SJSA1 (cell line): ENCODE data around the gene SHOX. TPM values are rescaled to one million over a fixed set of nuclear protein-coding genes. Genes with fewer than 3 reads are reported as not detected.
"Not testable (repeated sequence)": the region's sequence is repeated elsewhere in the genome, so short reads cannot be mapped to it uniquely, and the experiment has no call there.

Experiments
- DNase-seq, 2 experiments: peaks; one replicate each; pipeline ENCODE4 v3.0.0-alpha.2; 2015 to 2020; ENCODE audit warnings: low spot score in 2 of 2, low read depth in 1 of 2
- H3K27ac ChIP-seq: fragments of 250-450 bp; sonication (Bioruptor Pico); 2 replicates; pipeline ENCODE4 v1.5.1; 2020; ENCODE audit warnings: mild to moderate bottlenecking, moderate library complexity
- H3K27me3 ChIP-seq: fragments of 250-450 bp; sonication (Bioruptor Pico); replicated peaks from 2 replicates; pipeline ENCODE4 v1.5.1; 2020; ENCODE audit warnings: mild to moderate bottlenecking, moderate library complexity
- H3K36me3 ChIP-seq: fragments of 250-450 bp; sonication (Bioruptor Pico); 2 replicates; pipeline ENCODE4 v1.5.1; 2020; ENCODE audit warnings: mild to moderate bottlenecking
- H3K4me1 ChIP-seq: fragments of 250-450 bp; sonication (Bioruptor Pico); replicated peaks from 2 replicates; pipeline ENCODE4 v1.6.1; 2021; ENCODE audit warnings: mild to moderate bottlenecking
- H3K4me3 ChIP-seq: fragments of 250-450 bp; sonication (Bioruptor Pico); 2 replicates; pipeline ENCODE4 v1.5.1; 2020; ENCODE audit warnings: mild to moderate bottlenecking
- H3K9me3 ChIP-seq: fragments of 250-450 bp; sonication (Bioruptor Pico); replicated peaks from 2 replicates; pipeline ENCODE4 v1.5.1; 2020; ENCODE audit warnings: mild to moderate bottlenecking
- total RNA-seq: library from RNA; depleted of rRNA; stranded (reverse); fragments of >200 nt; shearing (Covaris generic); gene quantifications from 2 replicates; pipeline ENCODE4 v1.2.3, GENCODE V29; 2014; rRNA removed

SHOX gene
- not detected in 2 replicates for total RNA-seq

GRCh38 chrX:630612-631496 is at the start of gene SHOX:
Gene SHOX, plus strand, starts transcription at chrX:630791. Its CDS starts 107 bp downstream, at chrX:630898.
- no peaks in the 10 kb centered on the region for H3K4me1 ChIP-seq
- no peak within 1 kb of the TSS for H3K4me3 ChIP-seq
- H3K36me3 ChIP-seq, result no peaks in the 10 kb centered on the region
- DNase-seq, result peak in 1 of 2 experiments; percentile 35
- H3K9me3 ChIP-seq, result peaks cover 9% of the 10 kb centered on the region
- H3K27me3 ChIP-seq, result no peaks in the 10 kb centered on the region
- H3K27ac ChIP-seq, result no peak within 1 kb of the TSS

GRCh38 chrX:581066-581465 is 49.5 kb upstream of the SHOX start:
- no peak for DNase-seq
- H3K27ac ChIP-seq, result no peak overlapping the region

GRCh38 chrX:581720-582298 is 48.8 kb upstream of the SHOX start:
- H3K9me3 ChIP-seq, result peaks cover under 1% of the 10 kb centered on the region
- no peaks in the 10 kb centered on the region for H3K4me1 ChIP-seq
- H3K4me3 ChIP-seq, result no peak overlapping the region
- H3K27me3 ChIP-seq, result no peaks in the 10 kb centered on the region
- DNase-seq, result no peak
- H3K27ac ChIP-seq, result no peak overlapping the region
- no peaks in the 10 kb centered on the region for H3K36me3 ChIP-seq

More at GRCh38 chrX:581066-581465, 49.5 kb upstream of the SHOX start:
- no peaks in the 10 kb centered on the region for H3K27me3 ChIP-seq
- peaks cover 5% of the 10 kb centered on the region for H3K9me3 ChIP-seq
- H3K4me3 ChIP-seq, result no peak overlapping the region
- H3K4me1 ChIP-seq, result no peaks in the 10 kb centered on the region
- no peaks in the 10 kb centered on the region for H3K36me3 ChIP-seq

GRCh38 chrX:584572-584971 is 46.0 kb upstream of the SHOX start:
- Histone ChIP-seq H3K4me3 (no peak overlapping the region), H3K9me3 (no peaks in the 10 kb centered on the region), H3K27me3 (no peaks in the 10 kb centered on the region), H3K4me1 (no peaks in the 10 kb centered on the region), H3K36me3 (no peaks in the 10 kb centered on the region), H3K27ac (no peak overlapping the region)
- no peak for DNase-seq

GRCh38 chrX:585115-585808 is 45.3 kb upstream of the SHOX start:
- no peak for DNase-seq
- no peaks in the 10 kb centered on the region for H3K36me3 ChIP-seq
- no peaks in the 10 kb centered on the region for H3K27me3 ChIP-seq
- H3K4me3 ChIP-seq, result no peak overlapping the region
- no peaks in the 10 kb centered on the region for H3K9me3 ChIP-seq
- no peaks in the 10 kb centered on the region for H3K4me1 ChIP-seq
- no peak overlapping the region for H3K27ac ChIP-seq

GRCh38 chrX:586351-586750 is 44.2 kb upstream of the SHOX start:
- Histone ChIP-seq H3K4me1 (no peaks in the 10 kb centered on the region), H3K4me3 (no peak overlapping the region), H3K27ac (no peak overlapping the region), H3K27me3 (no peaks in the 10 kb centered on the region), H3K9me3 (no peaks in the 10 kb centered on the region), H3K36me3 (no peaks in the 10 kb centered on the region)
- no peak for DNase-seq

GRCh38 chrX:589261-589660 is 41.3 kb upstream of the SHOX start:
- DNase-seq, result peak in 1 of 2 experiments; percentile 9
- H3K27ac ChIP-seq, H3K9me3 ChIP-seq, H3K27me3 ChIP-seq, H3K36me3 ChIP-seq, H3K4me3 ChIP-seq, H3K4me1 ChIP-seq: not testable (repeated sequence)

- peak in 1 of 2 experiments; percentile 37 for DNase-seq
- Histone ChIP-seq H3K27ac (no peak overlapping the region), H3K9me3 (peaks cover 6% of the 10 kb centered on the region), H3K4me1 (no peaks in the 10 kb centered on the region), H3K36me3 (no peaks in the 10 kb centered on the region), H3K4me3 (no peak overlapping the region), H3K27me3 (no peaks in the 10 kb centered on the region)
These were observed 39.7 kb upstream of the SHOX start for GRCh38 chrX:590693-591404.

GRCh38 chrX:599837-600715 is 30.5 kb upstream of the SHOX start:
- peak in 1 of 2 experiments; percentile 26 for DNase-seq
- Histone ChIP-seq H3K4me3 (no peak overlapping the region), H3K36me3 (no peaks in the 10 kb centered on the region), H3K27ac (no peak overlapping the region), H3K4me1 (no peaks in the 10 kb centered on the region), H3K27me3 (no peaks in the 10 kb centered on the region), H3K9me3 (peaks cover 7% of the 10 kb centered on the region)

GRCh38 chrX:603029-603428 is 27.6 kb upstream of the SHOX start:
- not testable (repeated sequence) for H3K4me1 ChIP-seq, H3K36me3 ChIP-seq, H3K9me3 ChIP-seq, DNase-seq, H3K4me3 ChIP-seq, H3K27me3 ChIP-seq, H3K27ac ChIP-seq

- H3K36me3 ChIP-seq, H3K27ac ChIP-seq, H3K9me3 ChIP-seq, H3K27me3 ChIP-seq, H3K4me1 ChIP-seq, DNase-seq, H3K4me3 ChIP-seq: not testable (repeated sequence)
These were observed 26.0 kb upstream of the SHOX start for GRCh38 chrX:604616-605015.

- H3K36me3 ChIP-seq, DNase-seq, H3K4me3 ChIP-seq, H3K9me3 ChIP-seq, H3K27ac ChIP-seq, H3K4me1 ChIP-seq, H3K27me3 ChIP-seq: not testable (repeated sequence)
These were observed 22.5 kb upstream of the SHOX start for GRCh38 chrX:608088-608487.

GRCh38 chrX:614136-614535 is 16.5 kb upstream of the SHOX start:
- Histone ChIP-seq H3K27me3 (no peaks in the 10 kb centered on the region), H3K9me3 (peaks cover 9% of the 10 kb centered on the region), H3K4me1 (no peaks in the 10 kb centered on the region), H3K36me3 (no peaks in the 10 kb centered on the region), H3K4me3 (no peak overlapping the region), H3K27ac (no peak overlapping the region)
- DNase-seq, result peak in 1 of 2 experiments; percentile 7
